ENCODE data around the gene ALCAM.

- TF ChIP-seq ZNF629 (tag by site-specific recombination; IDR thresholded peaks at IDR 0.05) (no peak), ZNF558 (tag by site-specific recombination; IDR thresholded peaks at IDR 0.05) (no peak), KLF10 (tag by site-specific recombination; IDR thresholded peaks at IDR 0.05) (no peak), PATZ1 (tag by site-specific recombination; IDR thresholded peaks at IDR 0.05) (no peak), ZNF518A (tag by site-specific recombination; conservative IDR thresholded peaks at IDR 0.05; ENCODE audit: low read depth) (no peak)
- TF ChIP-seq, protein P1, sequence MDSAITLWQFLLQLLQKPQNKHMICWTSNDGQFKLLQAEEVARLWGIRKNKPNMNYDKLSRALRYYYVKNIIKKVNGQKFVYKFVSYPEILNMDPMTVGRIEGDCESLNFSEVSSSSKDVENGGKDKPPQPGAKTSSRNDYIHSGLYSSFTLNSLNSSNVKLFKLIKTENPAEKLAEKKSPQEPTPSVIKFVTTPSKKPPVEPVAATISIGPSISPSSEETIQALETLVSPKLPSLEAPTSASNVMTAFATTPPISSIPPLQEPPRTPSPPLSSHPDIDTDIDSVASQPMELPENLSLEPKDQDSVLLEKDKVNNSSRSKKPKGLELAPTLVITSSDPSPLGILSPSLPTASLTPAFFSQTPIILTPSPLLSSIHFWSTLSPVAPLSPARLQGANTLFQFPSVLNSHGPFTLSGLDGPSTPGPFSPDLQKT (IDR thresholded peaks at IDR 0.05; ENCODE audit: borderline replicate concordance, low read depth, low read length), result no peak
Observed at GRCh38 chr3:105435277-105435676, 68.6 kb downstream of the ALCAM start.

Data from HEK293 (cell line).